ENCODE results near the gene LRMDA. TPM values are rescaled to one million over a fixed set of nuclear protein-coding genes. Genes with fewer than 3 reads are reported as not detected.

The LRMDA gene
- total RNA-seq, 5 donors from 2014 or later (not counting 1 experiment from before 2014, with no cell fraction given): 0.30 to 1.2 TPM; not detected in 3

DNA sequence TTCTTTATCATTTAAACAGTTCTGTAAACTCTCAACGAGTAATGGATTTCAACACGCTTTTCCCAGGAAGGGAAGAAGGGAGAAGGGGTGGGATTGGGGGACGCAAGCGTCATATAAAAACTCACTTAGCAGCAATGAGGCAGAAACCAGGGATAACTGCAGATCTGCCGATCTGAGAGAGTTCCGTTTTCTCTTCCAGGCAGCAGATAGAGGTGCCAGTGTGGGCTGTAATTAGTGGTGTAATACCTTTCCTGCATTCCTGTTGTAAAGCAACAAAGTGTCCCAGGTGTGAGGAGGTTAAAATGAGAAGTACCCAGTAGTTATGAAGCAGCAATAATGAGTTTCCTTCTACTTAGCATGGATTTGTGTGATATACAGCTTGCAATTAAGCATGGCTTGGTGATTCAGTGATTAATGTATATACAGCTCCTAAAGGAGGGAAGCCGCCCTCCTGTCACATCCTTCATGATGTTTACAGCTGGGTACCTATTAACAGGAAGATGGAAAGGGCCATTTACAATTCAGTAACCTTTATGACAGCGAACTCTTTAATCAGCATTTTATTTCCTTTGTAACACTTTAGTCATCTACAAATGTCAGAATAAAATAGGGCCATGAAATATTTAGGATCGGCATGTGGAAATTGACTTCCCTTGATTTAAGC, 271.9 kb downstream of the LRMDA start:
- H3K27ac ChIP-seq (ENCODE audit: low read length): no peak overlapping the region
- H3K4me1 Mint-ChIP-seq: no peaks in the 10 kb centered on the region
- ATAC-seq (replicated peaks in 1 of 4) (no peak), DNase-seq (no peak)
- CTCF ChIA-PET: no interaction called here
- H3K36me3 ChIP-seq (ENCODE audit: control insufficient read depth in 2 of 2, extremely low read depth in 1 of 2, insufficient read depth in 1 of 2, low read length in 1 of 2): no peaks in the 10 kb centered on the region
- no peaks in the 10 kb centered on the region for H3K36me3 Mint-ChIP-seq
- peaks cover 0 to 11% of the 10 kb centered on the region in 2 donors for H3K27me3 Mint-ChIP-seq
- no peaks in the 10 kb centered on the region for H3K4me1 ChIP-seq (ENCODE audit: control insufficient read depth in 1 of 2, extremely low read depth in 1 of 2, insufficient read depth in 2 of 2, low read length in 2 of 2)
- no peaks in the 10 kb centered on the region for H3K9me3 Mint-ChIP-seq
- no peak overlapping the region for H3K4me3 Mint-ChIP-seq
- no peaks in the 10 kb centered on the region for H3K27me3 ChIP-seq (replicated peaks in 1 of 2; ENCODE audit: control insufficient read depth in 2 of 2, extremely low read depth in 1 of 2, insufficient read depth in 2 of 2, low read length in 1 of 2)
- H3K9me3 ChIP-seq: no peaks in the 10 kb centered on the region
- H3K27ac Mint-ChIP-seq: no peak overlapping the region
- no peak overlapping the region for H3K4me3 ChIP-seq (ENCODE audit: control insufficient read depth in 1 of 2, extremely low read depth in 1 of 2, low read length in 1 of 2)
- POLR2A ChIA-PET: no interaction called here
- WGBS (ENCODE audit: insufficient coverage): 100% methylated on average over 3 of the region's 9 CpGs

DNA sequence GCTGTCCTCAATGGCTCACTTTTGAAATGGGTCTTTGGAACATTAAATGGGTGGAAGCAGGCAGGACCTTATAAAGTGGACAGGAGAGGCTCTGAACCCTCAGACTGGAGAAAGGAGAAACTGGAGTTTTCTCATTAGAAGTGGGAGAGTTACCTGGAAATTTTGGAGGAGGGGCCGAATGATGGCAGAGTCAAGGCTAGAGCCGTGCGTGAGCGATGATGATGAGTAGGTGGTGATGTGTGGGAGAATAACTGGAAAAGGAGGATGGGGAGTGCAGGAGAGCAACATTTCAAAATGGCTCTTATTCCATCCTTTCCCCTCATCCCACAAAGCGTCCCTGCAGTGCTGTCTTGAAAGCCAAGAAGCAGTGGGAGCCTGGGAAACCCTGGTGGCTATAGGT, 274.0 kb downstream of the LRMDA start:
- ChIA-PET POLR2A (no interaction called here), CTCF (no interaction called here)
- no CpG with 5 or more reads among the region's 5 CpGs for WGBS (ENCODE audit: insufficient coverage)
- H3K27me3 Mint-ChIP-seq: peaks cover 0 to 12% of the 10 kb centered on the region in 2 donors
- Histone ChIP-seq H3K27ac (ENCODE audit: low read length) (no peak overlapping the region), H3K9me3 (no peaks in the 10 kb centered on the region), H3K27me3 (replicated peaks in 1 of 2; ENCODE audit: control insufficient read depth in 2 of 2, extremely low read depth in 1 of 2, insufficient read depth in 2 of 2, low read length in 1 of 2) (peaks cover 0 to 1% of the 10 kb centered on the region in 2 experiments), H3K4me3 (ENCODE audit: control insufficient read depth in 1 of 2, extremely low read depth in 1 of 2, low read length in 1 of 2) (no peak overlapping the region), H3K4me1 (ENCODE audit: control insufficient read depth in 1 of 2, extremely low read depth in 1 of 2, insufficient read depth in 2 of 2, low read length in 2 of 2) (no peaks in the 10 kb centered on the region), H3K36me3 (ENCODE audit: control insufficient read depth in 2 of 2, extremely low read depth in 1 of 2, insufficient read depth in 1 of 2, low read length in 1 of 2) (no peaks in the 10 kb centered on the region)
- no peaks in the 10 kb centered on the region for H3K9me3 Mint-ChIP-seq
- no peak overlapping the region for H3K27ac Mint-ChIP-seq
- no peak overlapping the region for H3K4me3 Mint-ChIP-seq
- DNase-seq: no peak
- no peak for ATAC-seq (replicated peaks in 1 of 4)
- H3K4me1 Mint-ChIP-seq: no peaks in the 10 kb centered on the region
- no peaks in the 10 kb centered on the region for H3K36me3 Mint-ChIP-seq

DNA sequence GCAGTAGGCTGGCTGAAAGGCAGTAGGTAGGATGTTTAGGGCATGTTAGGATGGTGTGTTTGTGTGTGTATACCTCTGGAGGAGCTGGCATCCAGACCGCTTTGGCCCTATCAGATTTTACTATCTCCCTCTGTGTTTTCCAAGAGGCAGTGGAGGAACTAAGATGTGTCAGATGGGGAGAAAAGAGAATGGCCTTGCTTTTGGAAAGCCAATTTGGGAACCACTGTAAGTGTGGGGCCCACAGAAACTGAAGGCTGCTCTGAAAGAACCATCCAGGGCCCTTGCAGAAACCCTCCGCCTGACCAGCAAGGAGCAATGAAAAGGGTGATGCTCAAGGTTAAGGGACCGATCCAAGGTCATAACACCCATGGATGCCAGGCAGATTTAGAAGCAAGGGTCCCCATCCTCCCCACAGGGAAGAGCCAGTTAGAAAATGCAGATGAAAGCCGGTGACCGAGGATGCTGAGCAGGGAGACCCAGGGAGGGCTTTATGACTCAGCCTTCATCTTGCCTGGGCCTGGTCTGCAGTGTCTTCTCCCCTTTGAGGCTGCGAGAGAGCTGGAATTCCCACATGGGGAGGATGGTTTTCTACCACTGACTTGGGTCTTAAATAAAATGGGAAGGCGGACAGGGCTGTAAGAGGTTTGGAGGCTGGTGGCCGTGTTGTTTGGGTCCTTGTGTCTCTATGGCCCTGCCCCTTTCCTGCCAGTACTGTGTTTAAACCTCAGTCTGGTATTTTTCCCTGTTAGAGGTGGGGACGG, 275.8 kb downstream of the LRMDA start:
- H3K36me3 Mint-ChIP-seq: no peaks in the 10 kb centered on the region
- no peak for DNase-seq
- Histone ChIP-seq H3K27ac (ENCODE audit: low read length) (no peak overlapping the region), H3K4me1 (ENCODE audit: control insufficient read depth in 1 of 2, extremely low read depth in 1 of 2, insufficient read depth in 2 of 2, low read length in 2 of 2) (no peaks in the 10 kb centered on the region), H3K4me3 (ENCODE audit: control insufficient read depth in 1 of 2, extremely low read depth in 1 of 2, low read length in 1 of 2) (no peak overlapping the region), H3K9me3 (no peaks in the 10 kb centered on the region), H3K36me3 (ENCODE audit: control insufficient read depth in 2 of 2, extremely low read depth in 1 of 2, insufficient read depth in 1 of 2, low read length in 1 of 2) (no peaks in the 10 kb centered on the region), H3K27me3 (replicated peaks in 1 of 2; ENCODE audit: control insufficient read depth in 2 of 2, extremely low read depth in 1 of 2, insufficient read depth in 2 of 2, low read length in 1 of 2) (peaks cover 0 to 7% of the 10 kb centered on the region in 2 experiments)
- H3K4me3 Mint-ChIP-seq: no peak overlapping the region
- H3K4me1 Mint-ChIP-seq: peaks cover 0 to 4% (median 0%) of the 10 kb centered on the region in 3 donors
- H3K27ac Mint-ChIP-seq: no peak overlapping the region
- CTCF ChIA-PET: no interaction called here
- 65% methylated on average over 3 of the region's 9 CpGs for WGBS (ENCODE audit: insufficient coverage)
- POLR2A ChIA-PET: no interaction called here
- H3K9me3 Mint-ChIP-seq: no peaks in the 10 kb centered on the region
- no peak for ATAC-seq (replicated peaks in 1 of 4)
- H3K27me3 Mint-ChIP-seq: peaks cover 7 to 18% of the 10 kb centered on the region in 2 donors

DNA sequence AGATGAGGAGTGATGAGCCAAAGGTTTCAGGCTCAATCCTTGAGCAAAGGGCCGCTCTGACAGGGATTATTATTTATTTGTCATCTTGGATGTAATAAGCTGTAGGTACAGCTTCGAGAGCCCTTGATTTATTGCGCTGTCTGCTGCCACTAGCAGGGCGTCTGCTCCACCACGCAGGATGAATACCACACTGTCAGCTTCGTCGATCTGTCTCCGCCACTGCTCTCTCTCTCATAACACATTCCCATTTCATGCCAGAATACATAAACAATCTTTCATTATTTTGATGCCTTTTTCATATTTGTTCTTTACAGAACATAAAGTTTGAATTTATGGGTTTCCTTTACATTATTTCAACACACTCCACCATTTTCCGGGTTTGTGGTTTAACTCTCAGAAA, 276.6 kb downstream of the LRMDA start:
- ATAC-seq (replicated peaks in 1 of 4) (no peak), DNase-seq (no peak)
- Histone ChIP-seq H3K4me3 (ENCODE audit: control insufficient read depth in 1 of 2, extremely low read depth in 1 of 2, low read length in 1 of 2) (no peak overlapping the region), H3K9me3 (no peaks in the 10 kb centered on the region), H3K4me1 (ENCODE audit: control insufficient read depth in 1 of 2, extremely low read depth in 1 of 2, insufficient read depth in 2 of 2, low read length in 2 of 2) (no peaks in the 10 kb centered on the region), H3K27ac (ENCODE audit: low read length) (no peak overlapping the region), H3K27me3 (replicated peaks in 1 of 2; ENCODE audit: control insufficient read depth in 2 of 2, extremely low read depth in 1 of 2, insufficient read depth in 2 of 2, low read length in 1 of 2) (peaks cover 0 to 10% of the 10 kb centered on the region in 2 experiments), H3K36me3 (ENCODE audit: control insufficient read depth in 2 of 2, extremely low read depth in 1 of 2, insufficient read depth in 1 of 2, low read length in 1 of 2) (no peaks in the 10 kb centered on the region)
- 51% methylated on average over 4 of the region's 9 CpGs for WGBS (ENCODE audit: insufficient coverage)
- no peak overlapping the region for H3K4me3 Mint-ChIP-seq
- no peak overlapping the region for H3K27ac Mint-ChIP-seq
- H3K36me3 Mint-ChIP-seq: no peaks in the 10 kb centered on the region
- H3K9me3 Mint-ChIP-seq: no peaks in the 10 kb centered on the region
- ChIA-PET CTCF (no interaction called here), POLR2A (no interaction called here)
- peaks cover 13 to 22% of the 10 kb centered on the region in 2 donors for H3K27me3 Mint-ChIP-seq
- peaks cover 0 to 6% (median 0%) of the 10 kb centered on the region in 3 donors for H3K4me1 Mint-ChIP-seq

DNA sequence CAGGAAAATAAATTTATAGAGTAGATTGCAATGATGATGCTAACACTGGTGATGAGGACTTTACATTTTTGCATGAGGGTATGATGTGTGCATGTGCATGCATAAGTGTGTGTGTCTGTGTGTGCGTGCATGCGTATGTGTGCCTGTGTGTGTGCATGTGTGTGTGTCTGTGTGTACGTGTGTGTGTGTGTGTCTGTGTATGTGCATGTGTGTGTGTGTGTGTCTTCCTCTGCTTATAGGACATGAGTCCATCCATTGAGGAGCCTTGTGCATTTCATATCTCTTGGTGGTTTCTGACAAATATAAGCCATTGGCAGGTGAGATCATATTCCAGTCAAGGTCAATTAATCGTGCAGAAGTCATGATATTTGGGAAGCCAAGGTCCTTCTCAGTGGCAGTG, 277.8 kb downstream of the LRMDA start:
- 89% methylated on average over 4 of the region's 4 CpGs for WGBS (ENCODE audit: insufficient coverage)
- Histone ChIP-seq H3K36me3 (ENCODE audit: control insufficient read depth in 2 of 2, extremely low read depth in 1 of 2, insufficient read depth in 1 of 2, low read length in 1 of 2) (no peaks in the 10 kb centered on the region), H3K27ac (ENCODE audit: low read length) (no peak overlapping the region), H3K4me3 (ENCODE audit: control insufficient read depth in 1 of 2, extremely low read depth in 1 of 2, low read length in 1 of 2) (no peak overlapping the region), H3K27me3 (replicated peaks in 1 of 2; ENCODE audit: control insufficient read depth in 2 of 2, extremely low read depth in 1 of 2, insufficient read depth in 2 of 2, low read length in 1 of 2) (peaks cover 0 to 10% of the 10 kb centered on the region in 2 experiments), H3K4me1 (ENCODE audit: control insufficient read depth in 1 of 2, extremely low read depth in 1 of 2, insufficient read depth in 2 of 2, low read length in 2 of 2) (no peaks in the 10 kb centered on the region), H3K9me3 (no peaks in the 10 kb centered on the region)
- DNase-seq (no peak), ATAC-seq (replicated peaks in 1 of 4) (no peak)
- H3K4me1 Mint-ChIP-seq: peaks cover 0 to 6% (median 0%) of the 10 kb centered on the region in 3 donors
- ChIA-PET CTCF (no interaction called here), POLR2A (no interaction called here)
- H3K27me3 Mint-ChIP-seq: peaks cover 17 to 25% of the 10 kb centered on the region in 2 donors
- H3K9me3 Mint-ChIP-seq: no peaks in the 10 kb centered on the region
- H3K27ac Mint-ChIP-seq: no peak overlapping the region
- H3K4me3 Mint-ChIP-seq: no peak overlapping the region
- H3K36me3 Mint-ChIP-seq: no peaks in the 10 kb centered on the region

DNA sequence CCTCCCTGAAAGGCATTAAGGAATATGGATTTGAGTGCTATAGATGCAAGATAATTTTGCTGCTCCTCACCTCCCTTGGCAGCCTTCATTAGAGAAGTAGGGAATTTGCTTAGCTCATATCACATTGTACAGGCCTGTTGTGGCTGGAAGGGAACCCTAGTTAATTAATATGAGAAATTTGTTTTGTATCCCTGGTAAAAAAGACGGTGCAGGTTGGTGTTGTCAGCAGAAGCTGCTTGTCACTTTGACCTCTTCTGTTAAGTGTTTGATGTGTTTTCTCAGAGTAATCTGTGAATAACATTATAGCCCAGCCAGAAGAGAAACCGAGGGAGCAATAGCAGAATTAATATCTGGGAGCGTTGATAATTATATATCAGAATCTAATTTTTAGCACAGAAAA, 278.4 kb downstream of the LRMDA start:
- no peaks in the 10 kb centered on the region for H3K36me3 Mint-ChIP-seq
- ATAC-seq (replicated peaks in 1 of 4) (no peak), DNase-seq (no peak)
- no peaks in the 10 kb centered on the region for H3K36me3 ChIP-seq (ENCODE audit: control insufficient read depth in 2 of 2, extremely low read depth in 1 of 2, insufficient read depth in 1 of 2, low read length in 1 of 2)
- 92% methylated on average over 1 of the region's 3 CpGs for WGBS (ENCODE audit: insufficient coverage)
- no peaks in the 10 kb centered on the region for H3K9me3 Mint-ChIP-seq
- peaks cover 0 to 12% of the 10 kb centered on the region in 2 experiments for H3K27me3 ChIP-seq (replicated peaks in 1 of 2; ENCODE audit: control insufficient read depth in 2 of 2, extremely low read depth in 1 of 2, insufficient read depth in 2 of 2, low read length in 1 of 2)
- POLR2A ChIA-PET: no interaction called here
- H3K4me3 ChIP-seq (ENCODE audit: control insufficient read depth in 1 of 2, extremely low read depth in 1 of 2, low read length in 1 of 2): no peak overlapping the region
- H3K4me1 Mint-ChIP-seq: peaks cover 0 to 6% (median 0%) of the 10 kb centered on the region in 3 donors
- no peak overlapping the region for H3K4me3 Mint-ChIP-seq
- H3K27ac ChIP-seq (ENCODE audit: low read length): no peak overlapping the region
- CTCF ChIA-PET: no interaction called here
- H3K4me1 ChIP-seq (ENCODE audit: control insufficient read depth in 1 of 2, extremely low read depth in 1 of 2, insufficient read depth in 2 of 2, low read length in 2 of 2): no peaks in the 10 kb centered on the region
- H3K27ac Mint-ChIP-seq: no peak overlapping the region
- H3K27me3 Mint-ChIP-seq: peaks cover 18 to 26% of the 10 kb centered on the region in 2 donors
- no peaks in the 10 kb centered on the region for H3K9me3 ChIP-seq

All from T-cell (primary cell).